Vagina (tissue), 2 donors: ENCODE measurements around the gene SSX2.
"Not testable (repeated sequence)": the region's sequence is repeated elsewhere in the genome, so short reads cannot be mapped to it uniquely, and the experiment has no call there.

ENCODE experiments used
- POLR2A ChIP-seq, 2 donors: fragments of 450-650 bp; IDR thresholded peaks; one replicate each; pipeline ENCODE4 v1.6.1; 2017; ENCODE audit warnings: antibody characterized with exemption in 2 of 2, mild to moderate bottlenecking in 2 of 2, moderate library complexity in 2 of 2
- POLR2AphosphoS5 ChIP-seq, 2 donors: sonication (generic); formaldehyde crosslinking; IDR thresholded peaks; one replicate each; pipeline ENCODE4 v1.9.0; 2017; ENCODE audit warnings: antibody characterized with exemption in 2 of 2, mild to moderate bottlenecking in 2 of 2, low read depth in 1 of 2; ENCODE audit not compliant: insufficient read depth in 1 of 2
- TF ChIP-seq, protein P1 (sequence below), 3 experiments: fragments of 450-650 bp in 2 of 3; fragments of 200-600 bp in 1 of 3; sonication (generic) in 1 of 3; IDR thresholded peaks; one replicate each; pipeline ENCODE4 v1.5.1; 2017 to 2019; ENCODE audit warnings: antibody characterized with exemption in 3 of 3, mild to moderate bottlenecking in 2 of 3, moderate library complexity in 2 of 3

DNA sequence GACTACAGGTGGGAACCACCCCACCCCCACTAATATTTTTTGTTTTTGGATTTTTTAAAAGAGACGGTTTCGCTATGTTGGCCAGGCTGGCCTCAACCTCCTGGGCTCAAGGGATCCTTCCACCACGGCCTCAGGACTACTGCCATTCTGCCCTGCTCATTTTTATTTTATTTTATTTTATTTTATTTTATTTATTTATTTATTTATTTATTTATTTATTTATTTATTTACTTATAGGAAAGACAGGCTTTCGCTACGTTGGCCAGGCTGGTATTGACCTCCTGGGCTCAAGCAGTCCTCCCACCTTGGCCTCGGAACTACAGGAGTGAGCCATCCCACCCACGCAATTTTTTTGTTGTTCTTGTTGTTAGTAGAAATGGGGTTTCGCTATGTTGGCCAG lies 51.5 kb downstream of the SSX2 start:
- TF ChIP-seq, protein P1, sequence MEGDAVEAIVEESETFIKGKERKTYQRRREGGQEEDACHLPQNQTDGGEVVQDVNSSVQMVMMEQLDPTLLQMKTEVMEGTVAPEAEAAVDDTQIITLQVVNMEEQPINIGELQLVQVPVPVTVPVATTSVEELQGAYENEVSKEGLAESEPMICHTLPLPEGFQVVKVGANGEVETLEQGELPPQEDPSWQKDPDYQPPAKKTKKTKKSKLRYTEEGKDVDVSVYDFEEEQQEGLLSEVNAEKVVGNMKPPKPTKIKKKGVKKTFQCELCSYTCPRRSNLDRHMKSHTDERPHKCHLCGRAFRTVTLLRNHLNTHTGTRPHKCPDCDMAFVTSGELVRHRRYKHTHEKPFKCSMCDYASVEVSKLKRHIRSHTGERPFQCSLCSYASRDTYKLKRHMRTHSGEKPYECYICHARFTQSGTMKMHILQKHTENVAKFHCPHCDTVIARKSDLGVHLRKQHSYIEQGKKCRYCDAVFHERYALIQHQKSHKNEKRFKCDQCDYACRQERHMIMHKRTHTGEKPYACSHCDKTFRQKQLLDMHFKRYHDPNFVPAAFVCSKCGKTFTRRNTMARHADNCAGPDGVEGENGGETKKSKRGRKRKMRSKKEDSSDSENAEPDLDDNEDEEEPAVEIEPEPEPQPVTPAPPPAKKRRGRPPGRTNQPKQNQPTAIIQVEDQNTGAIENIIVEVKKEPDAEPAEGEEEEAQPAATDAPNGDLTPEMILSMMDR (IDR thresholded peaks at IDR 0.05) = not testable (repeated sequence)
- not testable (repeated sequence) for TF ChIP-seq POLR2A (IDR thresholded peaks at IDR 0.05); POLR2AphosphoS5 (IDR thresholded peaks at IDR 0.05; ENCODE audit: insufficient read depth in 1 of 2, low read depth in 1 of 2)
